IPS-15b (cell line): ENCODE data around the gene CHRNA10.

Source experiments
- H3K27me3 ChIP-seq: one replicate; pipeline ENCODE4 v1.6.1; 2013; ENCODE audit warnings: low read length; ENCODE audit not compliant: control insufficient read depth, insufficient read depth
- H3K36me3 ChIP-seq: one replicate; pipeline ENCODE4 v1.6.1; 2013; ENCODE audit warnings: low read length; ENCODE audit not compliant: control insufficient read depth, insufficient read depth
- H3K4me1 ChIP-seq: one replicate; pipeline ENCODE4 v1.6.1; 2013; ENCODE audit warnings: mild to moderate bottlenecking, low read length; ENCODE audit not compliant: control insufficient read depth, insufficient read depth
- H3K4me3 ChIP-seq: one replicate; pipeline ENCODE4 v1.5.1; 2013; ENCODE audit warnings: low read depth, low read length
- H3K9ac ChIP-seq: one replicate; pipeline ENCODE4 v1.6.1; 2013; ENCODE audit warnings: low read depth, mild to moderate bottlenecking, low read length
- H3K9me3 ChIP-seq: one replicate; pipeline ENCODE4 v1.6.1; 2013; ENCODE audit warnings: mild to moderate bottlenecking, low read length; ENCODE audit not compliant: control insufficient read depth, insufficient read depth

The CHRNA10 gene

GRCh38 chr11:3684129-3684818 lies 13.1 kb upstream of the CHRNA10 start:
- Histone ChIP-seq H3K36me3 (peaks cover 63% of the 10 kb centered on the region), H3K9me3 (no peaks in the 10 kb centered on the region), H3K9ac (no peak overlapping the region), H3K4me3 (no peak overlapping the region), H3K4me1 (no peaks in the 10 kb centered on the region), H3K27me3 (no peaks in the 10 kb centered on the region)

- no peaks in the 10 kb centered on the region for H3K9me3 ChIP-seq
- H3K4me3 ChIP-seq, result no peak overlapping the region
- H3K27me3 ChIP-seq, result no peaks in the 10 kb centered on the region
- peaks cover 65% of the 10 kb centered on the region for H3K36me3 ChIP-seq
- no peak overlapping the region for H3K9ac ChIP-seq
- no peaks in the 10 kb centered on the region for H3K4me1 ChIP-seq
Measured at GRCh38 chr11:3683039-3683438, 11.9 kb upstream of the CHRNA10 start.

GRCh38 chr11:3679077-3679476 lies 7.9 kb upstream of the CHRNA10 start:
- Histone ChIP-seq H3K36me3 (peaks cover 66% of the 10 kb centered on the region), H3K4me1 (no peaks in the 10 kb centered on the region), H3K9me3 (no peaks in the 10 kb centered on the region), H3K4me3 (no peak overlapping the region), H3K9ac (no peak overlapping the region), H3K27me3 (no peaks in the 10 kb centered on the region)

- no peak overlapping the region for H3K9ac ChIP-seq
- H3K27me3 ChIP-seq, result no peaks in the 10 kb centered on the region
- H3K4me3 ChIP-seq, result no peak overlapping the region
- no peaks in the 10 kb centered on the region for H3K4me1 ChIP-seq
- no peaks in the 10 kb centered on the region for H3K9me3 ChIP-seq
- peaks cover 44% of the 10 kb centered on the region for H3K36me3 ChIP-seq
Measured at GRCh38 chr11:3675971-3676370, 4.8 kb upstream of the CHRNA10 start.

- Histone ChIP-seq H3K4me3 (no peak overlapping the region), H3K36me3 (peaks cover 32% of the 10 kb centered on the region), H3K9ac (no peak overlapping the region), H3K27me3 (no peaks in the 10 kb centered on the region), H3K9me3 (no peaks in the 10 kb centered on the region), H3K4me1 (no peaks in the 10 kb centered on the region)
Measured at GRCh38 chr11:3674189-3674588, 3.0 kb upstream of the CHRNA10 start.

GRCh38 chr11:3669742-3670183 lies 1.4 kb downstream of the CHRNA10 start:
- Histone ChIP-seq H3K4me3 (no peak overlapping the region), H3K27me3 (no peaks in the 10 kb centered on the region), H3K9me3 (no peaks in the 10 kb centered on the region), H3K36me3 (peaks cover 11% of the 10 kb centered on the region), H3K9ac (no peak overlapping the region), H3K4me1 (no peaks in the 10 kb centered on the region)

- Histone ChIP-seq H3K27me3 (no peaks in the 10 kb centered on the region), H3K9ac (no peak overlapping the region), H3K4me1 (no peaks in the 10 kb centered on the region), H3K9me3 (no peaks in the 10 kb centered on the region), H3K4me3 (no peak overlapping the region), H3K36me3 (peaks cover 9% of the 10 kb centered on the region)
Measured at GRCh38 chr11:3669128-3669527, 2.1 kb downstream of the CHRNA10 start.

- H3K9ac ChIP-seq, result no peak overlapping the region
- H3K9me3 ChIP-seq, result no peaks in the 10 kb centered on the region
Measured at GRCh38 chr11:3667149-3668035, 3.8 kb downstream of the CHRNA10 start.

GRCh38 chr11:3666023-3666530 lies 5.1 kb downstream of the CHRNA10 start:
- no peak overlapping the region for H3K9ac ChIP-seq
- H3K9me3 ChIP-seq, result no peaks in the 10 kb centered on the region
- H3K36me3 ChIP-seq, result peaks cover 11% of the 10 kb centered on the region
- H3K4me3 ChIP-seq, result no peak overlapping the region
- H3K4me1 ChIP-seq, result no peaks in the 10 kb centered on the region
- H3K27me3 ChIP-seq, result no peaks in the 10 kb centered on the region

More at GRCh38 chr11:3667149-3668035, 3.8 kb downstream of the CHRNA10 start:
- Histone ChIP-seq H3K4me1 (no peaks in the 10 kb centered on the region), H3K36me3 (peaks cover 11% of the 10 kb centered on the region), H3K27me3 (no peaks in the 10 kb centered on the region), H3K4me3 (no peak overlapping the region)

GRCh38 chr11:3665336-3666022 lies 5.7 kb downstream of the CHRNA10 start:
- H3K9ac ChIP-seq, result no peak overlapping the region
- H3K27me3 ChIP-seq, result no peaks in the 10 kb centered on the region
- no peak overlapping the region for H3K4me3 ChIP-seq
- H3K4me1 ChIP-seq, result no peaks in the 10 kb centered on the region
- H3K9me3 ChIP-seq, result no peaks in the 10 kb centered on the region
- peaks cover 11% of the 10 kb centered on the region for H3K36me3 ChIP-seq

- H3K9ac ChIP-seq, result no peak overlapping the region
- no peaks in the 10 kb centered on the region for H3K9me3 ChIP-seq
- H3K4me3 ChIP-seq, result no peak overlapping the region
- H3K4me1 ChIP-seq, result no peaks in the 10 kb centered on the region
- H3K27me3 ChIP-seq, result no peaks in the 10 kb centered on the region
- peaks cover 8% of the 10 kb centered on the region for H3K36me3 ChIP-seq
Measured at GRCh38 chr11:3664032-3664630, 7.1 kb downstream of the CHRNA10 start.
